K562 (cell line): ENCODE data around the gene VTI1B.

Source experiments
- ELF1 ChIP-seq: fragments of 200-800 bp; sonication (Bioruptor generic); IDR thresholded peaks from 2 replicates; pipeline ENCODE4 v1.6.1; 2016; ENCODE audit warnings: missing genetic modification characterization, missing compliant biosample characterization
- KLF13 ChIP-seq: fragments of 450-650 bp; IDR thresholded peaks from 2 replicates; pipeline ENCODE4 v1.6.1; 2016; ENCODE audit warnings: missing genetic modification characterization, low read depth, mild to moderate bottlenecking, missing compliant biosample characterization, moderate library complexity, borderline replicate concordance
- POLR2A ChIP-seq: fragments of 450-650 bp; conservative IDR thresholded peaks from 2 replicates; pipeline ENCODE4 v1.6.1; 2016
- RNF2 ChIP-seq: sonication (generic); IDR thresholded peaks from 2 replicates; pipeline ENCODE4 v1.6.1; 2016
- TBL1XR1 ChIP-seq, 2 experiments: IDR thresholded peaks; 2 replicates each; pipeline ENCODE4 v1.6.1; 2012; ENCODE audit warnings: improper control_type of control experiment in 2 of 2, low read length in 2 of 2, mild to moderate bottlenecking in 1 of 2
- TF ChIP-seq, protein P1 (sequence below), 3 experiments: IDR thresholded peaks in 2 of 3; conservative IDR thresholded peaks in 1 of 3; 2 replicates each; pipeline ENCODE4 v1.5.1; 2011 to 2012; ENCODE audit warnings: low read length in 3 of 3, mild to moderate bottlenecking in 3 of 3, control low read depth in 2 of 3, improper control_type of control experiment in 1 of 3, inconsistent platforms in 1 of 3, low read depth in 1 of 3, mixed read lengths in 1 of 3, moderate library complexity in 1 of 3; ENCODE audit not compliant: insufficient read depth in 2 of 3
- TF ChIP-seq, protein P2 (sequence below), 2 experiments: fragments of 450-650 bp in 1 of 2; sonication (generic) in 1 of 2; formaldehyde crosslinking in 1 of 2; IDR thresholded peaks in 1 of 2; conservative IDR thresholded peaks in 1 of 2; 2 replicates each; pipeline versions ENCODE4 v1.6.1 to v1.8.1; 2016 to 2023; ENCODE audit warnings: mild to moderate bottlenecking in 2 of 2, moderate library complexity in 2 of 2, inconsistent platforms in 1 of 2, missing genetic modification reagents in 1 of 2

DNA sequence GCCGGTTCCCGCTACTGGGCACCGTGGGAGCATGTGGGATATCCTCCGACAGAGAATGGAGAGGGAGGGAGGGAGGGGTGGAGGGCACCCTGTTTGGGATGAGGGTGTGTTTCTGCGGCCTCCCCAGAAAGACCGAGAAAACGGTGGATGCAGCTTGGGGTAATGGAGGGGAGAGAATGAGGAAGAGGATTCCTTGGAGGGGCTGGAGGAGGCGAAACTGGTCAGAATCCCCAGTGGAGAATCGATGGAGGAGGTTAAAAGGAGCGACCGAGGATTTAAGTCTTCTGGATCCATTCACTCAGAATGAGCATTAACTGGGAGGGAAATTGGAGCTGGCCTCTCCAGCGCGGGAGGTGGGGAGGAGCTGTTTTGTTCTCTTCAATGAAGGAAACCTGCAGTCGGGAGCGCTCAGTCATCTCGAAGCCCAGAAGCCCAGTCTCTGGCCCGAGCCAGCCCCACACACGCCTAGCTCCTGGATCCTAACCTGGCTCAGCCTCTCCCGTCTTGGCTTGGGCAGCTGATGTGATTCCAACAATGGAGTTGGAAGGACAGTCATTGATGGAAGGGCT, 54.1 kb downstream of the VTI1B start:
- TF ChIP-seq, protein P1, sequence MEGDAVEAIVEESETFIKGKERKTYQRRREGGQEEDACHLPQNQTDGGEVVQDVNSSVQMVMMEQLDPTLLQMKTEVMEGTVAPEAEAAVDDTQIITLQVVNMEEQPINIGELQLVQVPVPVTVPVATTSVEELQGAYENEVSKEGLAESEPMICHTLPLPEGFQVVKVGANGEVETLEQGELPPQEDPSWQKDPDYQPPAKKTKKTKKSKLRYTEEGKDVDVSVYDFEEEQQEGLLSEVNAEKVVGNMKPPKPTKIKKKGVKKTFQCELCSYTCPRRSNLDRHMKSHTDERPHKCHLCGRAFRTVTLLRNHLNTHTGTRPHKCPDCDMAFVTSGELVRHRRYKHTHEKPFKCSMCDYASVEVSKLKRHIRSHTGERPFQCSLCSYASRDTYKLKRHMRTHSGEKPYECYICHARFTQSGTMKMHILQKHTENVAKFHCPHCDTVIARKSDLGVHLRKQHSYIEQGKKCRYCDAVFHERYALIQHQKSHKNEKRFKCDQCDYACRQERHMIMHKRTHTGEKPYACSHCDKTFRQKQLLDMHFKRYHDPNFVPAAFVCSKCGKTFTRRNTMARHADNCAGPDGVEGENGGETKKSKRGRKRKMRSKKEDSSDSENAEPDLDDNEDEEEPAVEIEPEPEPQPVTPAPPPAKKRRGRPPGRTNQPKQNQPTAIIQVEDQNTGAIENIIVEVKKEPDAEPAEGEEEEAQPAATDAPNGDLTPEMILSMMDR (IDR thresholded peaks at IDR 0.05 in 2 of 3, conservative IDR thresholded peaks at IDR 0.05 in 1 of 3; ENCODE audit: insufficient read depth in 2 of 3, low read depth in 1 of 3, low read length in 3 of 3): no peak
- TF ChIP-seq POLR2A: no peak
- TF ChIP-seq RNF2: no peak
- TF ChIP-seq TBL1XR1 (IDR thresholded peaks at IDR 0.05; ENCODE audit: low read length in 2 of 2): no peak
- TF ChIP-seq KLF13 (tag): no peak
- TF ChIP-seq ELF1 (tag): no peak
- TF ChIP-seq, protein P2, sequence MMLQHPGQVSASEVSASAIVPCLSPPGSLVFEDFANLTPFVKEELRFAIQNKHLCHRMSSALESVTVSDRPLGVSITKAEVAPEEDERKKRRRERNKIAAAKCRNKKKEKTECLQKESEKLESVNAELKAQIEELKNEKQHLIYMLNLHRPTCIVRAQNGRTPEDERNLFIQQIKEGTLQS (IDR thresholded peaks at IDR 0.05): no peak
- TF ChIP-seq, protein P2 (CRISPR knock-in tag; conservative IDR thresholded peaks at IDR 0.05): no peak
